Measurements from ENCODE around the gene SKAP2.

The SKAP2 gene

GRCh38 chr7:26862834-26863233 is 1.6 kb downstream of the SKAP2 start:
- no peak overlapping the region for H3K27ac Mint-ChIP-seq
- H3K4me1 Mint-ChIP-seq: peaks cover 21% of the 10 kb centered on the region
- no peak for DNase-seq (ENCODE audit: low spot score in 2 of 2)
- no peak for ATAC-seq
- H3K4me3 Mint-ChIP-seq: no peak overlapping the region
- peaks cover 3% of the 10 kb centered on the region for H3K9me3 Mint-ChIP-seq
- no peaks in the 10 kb centered on the region for H3K36me3 Mint-ChIP-seq

DNA sequence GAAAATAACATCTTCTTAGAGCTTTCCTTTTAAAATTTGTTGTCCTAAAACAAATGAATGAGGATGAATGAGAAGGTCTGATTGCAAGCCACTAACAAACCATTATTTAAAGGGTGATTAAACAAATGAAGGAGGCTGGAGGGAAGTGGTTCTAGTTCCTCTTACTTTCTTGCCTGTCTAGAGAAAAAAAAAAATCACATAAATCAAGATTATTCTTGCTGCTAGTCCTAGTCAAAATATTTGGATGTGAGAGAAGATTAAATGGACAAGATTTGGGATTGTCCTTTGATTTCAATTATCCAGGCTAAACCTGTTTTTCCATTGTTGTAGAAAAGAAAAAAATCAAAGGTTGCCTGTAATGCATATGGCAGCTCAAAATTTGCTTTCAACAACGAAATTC is 3.3 kb downstream of the SKAP2 start:
- ATAC-seq (no peak), DNase-seq (ENCODE audit: low spot score in 2 of 2) (no peak)
- peaks cover 27% of the 10 kb centered on the region for H3K4me1 Mint-ChIP-seq
- no peak overlapping the region for H3K4me3 Mint-ChIP-seq
- peaks cover 5% of the 10 kb centered on the region for H3K36me3 Mint-ChIP-seq
- H3K27ac Mint-ChIP-seq: no peak overlapping the region
- H3K9me3 Mint-ChIP-seq: peaks cover 3% of the 10 kb centered on the region

- peaks cover 5% of the 10 kb centered on the region for H3K36me3 Mint-ChIP-seq
- no peak for ATAC-seq
- H3K9me3 Mint-ChIP-seq: no peaks in the 10 kb centered on the region
- no peak overlapping the region for H3K4me3 Mint-ChIP-seq
- no peak for DNase-seq (ENCODE audit: low spot score in 2 of 2)
- H3K4me1 Mint-ChIP-seq: peaks cover 21% of the 10 kb centered on the region
- no peak overlapping the region for H3K27ac Mint-ChIP-seq
Observed at GRCh38 chr7:26860361-26860760, 4.0 kb downstream of the SKAP2 start.

- Mint-ChIP-seq H3K9me3 (no peaks in the 10 kb centered on the region), H3K36me3 (peaks cover 5% of the 10 kb centered on the region), H3K4me3 (no peak overlapping the region), H3K27ac (no peak overlapping the region), H3K4me1 (peaks cover 16% of the 10 kb centered on the region)
- no peak for DNase-seq (ENCODE audit: low spot score in 2 of 2)
- no peak for ATAC-seq
Observed at GRCh38 chr7:26859720-26860119, 4.7 kb downstream of the SKAP2 start.

DNA sequence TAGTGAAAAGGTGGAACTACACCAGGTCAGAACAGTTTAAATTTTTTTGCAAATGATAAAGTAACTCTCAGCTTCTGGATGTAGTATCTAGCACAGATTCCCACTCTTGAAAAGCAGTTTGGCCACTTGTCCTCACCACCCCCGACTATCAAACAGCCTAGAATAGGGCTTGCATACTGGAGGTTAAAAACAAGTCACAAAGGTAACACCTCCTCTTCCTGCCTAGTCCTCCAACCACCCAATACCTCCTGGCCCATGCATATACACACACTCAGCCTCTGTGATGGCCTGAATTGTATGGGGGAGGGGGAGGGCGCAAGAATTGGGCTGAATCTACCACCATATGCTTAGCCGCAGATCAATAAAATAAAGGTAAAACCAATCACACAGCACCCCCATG is 5.7 kb downstream of the SKAP2 start:
- H3K27ac Mint-ChIP-seq: no peak overlapping the region
- DNase-seq (ENCODE audit: low spot score in 2 of 2) (no peak), ATAC-seq (no peak)
- no peak overlapping the region for H3K4me3 Mint-ChIP-seq
- no peaks in the 10 kb centered on the region for H3K9me3 Mint-ChIP-seq
- peaks cover 9% of the 10 kb centered on the region for H3K4me1 Mint-ChIP-seq
- H3K36me3 Mint-ChIP-seq: peaks cover 5% of the 10 kb centered on the region

DNA sequence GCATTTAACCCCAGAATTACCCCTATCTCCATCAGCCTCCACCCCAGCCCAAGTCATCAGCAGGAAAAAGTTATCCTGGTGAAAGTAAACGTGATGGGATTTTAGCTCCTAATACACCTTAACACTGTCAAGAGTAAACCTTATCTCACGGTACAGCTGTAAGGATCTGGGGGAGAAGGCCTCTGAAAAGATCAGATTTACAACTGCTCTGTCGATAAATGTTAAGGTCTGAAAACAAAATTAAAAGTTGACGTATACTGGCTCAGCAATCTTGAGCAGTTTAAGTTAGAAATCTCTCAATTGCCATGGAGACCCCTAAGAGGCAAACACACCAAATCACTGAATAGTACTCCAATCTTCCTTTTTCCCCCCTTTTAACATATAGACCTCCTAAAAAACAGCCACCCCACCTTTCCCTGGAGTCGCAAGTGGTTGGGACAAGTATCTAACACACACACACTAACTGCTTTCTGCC is 6.1 kb downstream of the SKAP2 start:
- DNase-seq (ENCODE audit: low spot score in 2 of 2) (no peak), ATAC-seq (no peak)
- Mint-ChIP-seq H3K9me3 (no peaks in the 10 kb centered on the region), H3K36me3 (peaks cover 5% of the 10 kb centered on the region), H3K27ac (no peak overlapping the region), H3K4me1 (peaks cover 6% of the 10 kb centered on the region), H3K4me3 (no peak overlapping the region)

DNA sequence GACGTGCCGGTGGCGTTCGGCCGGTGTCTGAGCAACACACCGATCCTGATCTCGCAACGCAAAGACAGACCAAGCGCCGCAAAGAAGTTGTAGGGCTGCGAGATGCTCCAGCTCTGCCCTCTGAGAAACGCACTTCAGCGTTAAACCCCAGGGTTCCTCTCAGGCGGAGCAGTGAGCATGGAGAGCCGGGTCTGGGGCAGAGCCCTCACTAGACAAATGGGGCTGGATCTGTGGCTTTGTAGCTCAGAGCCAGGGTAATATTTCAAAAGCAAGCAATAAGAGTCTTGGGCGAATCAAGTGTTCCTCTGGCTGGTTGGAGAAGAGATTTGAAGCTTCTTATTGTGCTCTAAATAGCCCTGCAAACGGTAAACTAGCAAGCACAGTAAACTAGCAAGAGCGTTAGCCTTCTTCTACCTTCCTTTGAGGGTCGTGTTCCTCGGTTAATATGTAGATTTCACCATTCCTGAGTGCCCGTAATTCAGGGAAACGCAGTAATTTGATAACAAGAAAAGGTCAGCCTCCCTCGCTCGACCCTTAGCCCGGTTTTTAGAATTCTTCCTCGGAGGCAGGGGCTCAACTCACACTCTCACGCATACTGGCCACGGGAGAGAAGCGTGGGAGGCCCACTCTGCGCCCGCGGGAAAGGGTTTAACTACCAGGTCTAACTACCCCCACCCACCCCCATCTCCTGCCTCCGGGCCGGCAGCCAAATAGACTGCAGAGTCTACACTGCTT is 6.7 kb downstream of the SKAP2 start:
- H3K4me3 Mint-ChIP-seq: peak overlapping the region; percentile 34
- no peak overlapping the region for H3K27ac Mint-ChIP-seq
- peaks cover 5% of the 10 kb centered on the region for H3K36me3 Mint-ChIP-seq
- peak in 1 of 2 donors; percentile 2 for DNase-seq (ENCODE audit: low spot score in 2 of 2)
- peak; percentile 13 for ATAC-seq
- H3K9me3 Mint-ChIP-seq: no peaks in the 10 kb centered on the region
- H3K4me1 Mint-ChIP-seq: peaks cover 6% of the 10 kb centered on the region

DNA sequence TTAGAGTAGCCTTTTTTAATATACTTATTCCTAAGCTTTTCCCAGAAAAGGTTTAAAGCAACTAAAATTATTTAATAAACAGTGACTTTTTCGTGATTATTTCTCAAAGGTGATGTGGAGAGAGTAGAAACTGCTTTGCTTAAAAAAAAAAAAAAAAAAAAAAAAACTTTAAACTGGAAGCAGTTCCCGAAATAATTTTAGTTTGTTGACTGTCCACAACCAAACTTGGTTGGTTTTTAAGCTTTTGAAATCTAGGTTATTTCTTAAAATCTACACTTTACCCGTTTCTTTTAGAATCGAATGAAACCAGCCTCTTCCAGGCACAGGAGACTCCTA is 7.3 kb downstream of the SKAP2 start:
- no peaks in the 10 kb centered on the region for H3K9me3 Mint-ChIP-seq
- H3K4me1 Mint-ChIP-seq: peaks cover 6% of the 10 kb centered on the region
- H3K4me3 Mint-ChIP-seq: peak overlapping the region; percentile 34
- no peak overlapping the region for H3K27ac Mint-ChIP-seq
- DNase-seq (ENCODE audit: low spot score in 2 of 2) (no peak), ATAC-seq (no peak)
- peaks cover 5% of the 10 kb centered on the region for H3K36me3 Mint-ChIP-seq

DNA sequence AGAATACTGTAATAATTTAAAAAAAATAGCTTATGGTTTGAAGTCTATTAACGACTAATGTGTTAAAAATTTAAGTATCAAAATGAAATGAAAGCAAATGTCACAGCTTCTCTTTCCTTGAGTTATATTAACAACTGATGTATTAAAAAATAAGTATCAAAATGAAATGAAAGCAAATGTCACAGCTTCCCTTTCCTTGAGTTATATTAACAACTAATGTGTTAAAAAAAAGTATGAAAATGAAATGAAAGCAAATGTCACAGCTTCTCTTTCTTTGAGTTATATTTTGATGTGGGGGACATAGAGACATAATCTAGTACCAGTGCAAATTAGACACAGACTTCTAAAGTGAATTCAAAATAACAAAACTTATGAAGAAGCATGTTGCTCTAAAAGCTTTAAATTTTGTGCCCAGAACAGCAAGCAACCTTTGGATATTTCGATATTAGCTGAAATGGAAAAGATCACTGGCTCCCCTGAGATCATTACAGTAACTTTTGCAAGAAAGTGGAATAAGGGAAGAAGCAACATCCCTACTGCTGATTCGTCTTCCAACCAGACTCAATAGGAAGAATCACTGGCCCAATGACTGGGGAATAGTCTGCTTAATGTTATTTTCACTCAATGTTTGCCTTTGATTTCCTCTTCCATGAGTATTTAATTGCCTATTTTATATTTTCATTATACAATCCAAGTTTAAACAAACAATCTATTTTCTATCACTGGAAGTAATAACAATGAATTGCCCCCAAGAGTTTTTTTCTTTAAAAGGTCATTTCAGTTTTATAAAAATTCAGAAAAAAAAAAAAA is 8.0 kb downstream of the SKAP2 start:
- Mint-ChIP-seq H3K4me1 (peaks cover 6% of the 10 kb centered on the region), H3K27ac (no peak overlapping the region), H3K9me3 (no peaks in the 10 kb centered on the region), H3K36me3 (peaks cover 5% of the 10 kb centered on the region), H3K4me3 (no peak overlapping the region)
- ATAC-seq (no peak), DNase-seq (ENCODE audit: low spot score in 2 of 2) (no peak)

GRCh38 chr7:26854876-26855855 is 9.2 kb downstream of the SKAP2 start:
- Mint-ChIP-seq H3K9me3 (no peaks in the 10 kb centered on the region), H3K4me1 (peaks cover 6% of the 10 kb centered on the region), H3K36me3 (peaks cover 16% of the 10 kb centered on the region), H3K27ac (no peak overlapping the region), H3K4me3 (no peak overlapping the region)
- ATAC-seq: no peak
- no peak for DNase-seq (ENCODE audit: low spot score in 2 of 2)

DNA sequence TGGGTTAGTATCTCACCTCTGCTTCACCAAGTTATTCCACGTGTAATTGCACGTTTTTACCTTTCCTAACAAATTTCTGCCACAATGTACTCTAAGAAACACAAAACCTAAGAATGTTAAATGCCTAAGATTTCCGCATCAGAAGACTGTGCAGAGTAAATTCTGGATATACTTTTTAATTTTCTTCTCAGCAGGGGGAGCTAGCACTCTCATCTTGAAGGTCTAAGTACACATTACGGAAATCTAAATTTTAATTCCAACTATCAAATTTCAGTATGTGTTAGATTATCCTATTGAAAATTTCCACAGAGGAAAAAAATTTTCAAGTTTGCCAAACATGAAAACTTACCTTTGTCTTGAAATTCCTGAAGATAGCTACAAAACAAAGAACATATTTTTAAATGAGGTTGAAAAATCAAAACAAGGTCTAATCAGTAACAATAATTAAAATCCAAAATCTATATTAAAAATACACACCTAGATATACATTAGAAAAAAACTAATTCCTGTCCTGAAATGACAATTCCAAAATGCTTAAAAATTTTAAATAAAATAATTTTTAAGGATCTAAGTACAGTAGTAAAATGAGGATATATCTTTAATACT is 10.5 kb downstream of the SKAP2 start:
- ATAC-seq (no peak), DNase-seq (ENCODE audit: low spot score in 2 of 2) (no peak)
- Mint-ChIP-seq H3K4me1 (peaks cover 6% of the 10 kb centered on the region), H3K9me3 (no peaks in the 10 kb centered on the region), H3K4me3 (no peak overlapping the region), H3K36me3 (peaks cover 17% of the 10 kb centered on the region), H3K27ac (no peak overlapping the region)

GRCh38 chr7:26850193-26850651 is 14.2 kb downstream of the SKAP2 start:
- H3K4me3 Mint-ChIP-seq: no peak overlapping the region
- no peaks in the 10 kb centered on the region for H3K9me3 Mint-ChIP-seq
- DNase-seq (ENCODE audit: low spot score in 2 of 2): no peak
- no peaks in the 10 kb centered on the region for H3K4me1 Mint-ChIP-seq
- peaks cover 12% of the 10 kb centered on the region for H3K36me3 Mint-ChIP-seq
- ATAC-seq: no peak
- H3K27ac Mint-ChIP-seq: no peak overlapping the region

DNA sequence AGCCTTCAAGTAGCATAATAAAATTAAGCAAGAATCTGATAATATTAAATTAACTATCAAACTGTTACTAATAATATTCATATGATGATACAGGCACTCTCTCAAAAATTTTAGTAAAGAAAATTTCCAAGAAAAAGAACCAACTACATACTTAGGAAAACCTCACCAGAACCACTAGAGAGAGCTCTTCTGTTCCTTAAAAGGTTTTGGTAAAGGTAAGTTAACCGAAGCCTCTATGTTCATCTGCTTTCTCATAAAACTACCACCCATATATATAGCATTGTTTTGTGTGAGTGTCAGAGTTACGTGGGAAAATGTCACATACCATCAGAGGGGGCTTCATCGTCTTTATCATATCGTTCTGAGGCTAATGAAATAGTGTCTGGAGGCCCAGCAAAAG is 20.7 kb downstream of the SKAP2 start:
- Mint-ChIP-seq H3K9me3 (no peaks in the 10 kb centered on the region), H3K4me1 (no peaks in the 10 kb centered on the region), H3K27ac (no peak overlapping the region), H3K36me3 (peaks cover 9% of the 10 kb centered on the region), H3K4me3 (no peak overlapping the region)
- no peak for ATAC-seq
- no peak for DNase-seq (ENCODE audit: low spot score in 2 of 2)

GRCh38 chr7:26842897-26843296 is 21.5 kb downstream of the SKAP2 start:
- no peak overlapping the region for H3K4me3 Mint-ChIP-seq

More at GRCh38 chr7:26842897-26843296, 21.5 kb downstream of the SKAP2 start:
- Mint-ChIP-seq H3K36me3 (peaks cover 9% of the 10 kb centered on the region), H3K4me1 (no peaks in the 10 kb centered on the region), H3K27ac (no peak overlapping the region), H3K9me3 (no peaks in the 10 kb centered on the region)
- DNase-seq (ENCODE audit: low spot score in 2 of 2) (no peak), ATAC-seq (no peak)

Measured in stimulated activated effector memory CD8-positive, alpha-beta T cell treated with anti-CD3 and anti-CD28 coated beads, Interleukin-12 subunit alpha, Interleukin-12 subunit beta, amount 100 ng/mL, for 72 hours (primary cell).